Kidney (tissue), 14 donors: Measurements from ENCODE around the gene ADAMTS12. TPM values are rescaled to one million over a fixed set of nuclear protein-coding genes. Genes with fewer than 3 reads are reported as not detected.

Source experiments
- DNase-seq, 5 donors: peaks; one replicate each; pipeline ENCODE4 v3.0.0-alpha.2; 2013 to 2020
- FAIRE-seq: peaks from 2 replicates; lab custom pipeline; 2012; peaks lifted over from hg19 to GRCh38; lab: Jason Lieb, UNC
- H3K27ac ChIP-seq, 2 donors: one replicate each; pipeline ENCODE4 v1.7.0; 2013; ENCODE audit warnings: low read depth in 2 of 2, low read length in 2 of 2, inconsistent platforms in 1 of 2
- H3K27me3 ChIP-seq: one replicate; pipeline ENCODE4 v1.7.1; 2013; ENCODE audit warnings: low read length, inconsistent platforms; ENCODE audit not compliant: control insufficient read depth, insufficient read depth
- H3K36me3 ChIP-seq, 3 donors: one replicate each; pipeline versions ENCODE4 v1.7.0 to v1.7.1; 2013; ENCODE audit warnings: low read length in 3 of 3, control low read depth in 1 of 3, inconsistent platforms in 1 of 3; ENCODE audit not compliant: insufficient read depth in 3 of 3, control insufficient read depth in 2 of 3
- H3K4me1 ChIP-seq, 3 donors: one replicate each; pipeline versions ENCODE4 v1.7.0 to v1.7.1; 2013; ENCODE audit warnings: low read length in 3 of 3, inconsistent platforms in 1 of 3, low read depth in 1 of 3; ENCODE audit not compliant: control insufficient read depth in 2 of 3, insufficient read depth in 2 of 3
- H3K4me3 ChIP-seq, 3 donors: one replicate each; pipeline versions ENCODE4 v1.7.0 to v1.8.1; 2013; ENCODE audit warnings: low read length in 3 of 3, control low read depth in 1 of 3, inconsistent platforms in 1 of 3
- H3K9ac ChIP-seq, 3 donors: one replicate each; pipeline versions ENCODE4 v1.7.0 to v1.7.1; 2013; ENCODE audit warnings: low read length in 3 of 3, control low read depth in 1 of 3, inconsistent platforms in 1 of 3
- H3K9me3 ChIP-seq, 3 donors: one replicate each; pipeline versions ENCODE4 v1.7.0 to v1.7.1; 2013; ENCODE audit warnings: low read length in 3 of 3, control low read depth in 1 of 3, inconsistent platforms in 1 of 3; ENCODE audit not compliant: control insufficient read depth in 2 of 3, insufficient read depth in 1 of 3
- CTCF ChIP-seq: IDR thresholded peaks from 3 replicates; pipeline ENCODE4 v1.5.1; 2012; ENCODE audit warnings: mild to moderate bottlenecking, moderate library complexity, borderline replicate concordance; ENCODE audit not compliant: insufficient read depth; ENCODE audit errors: extremely low read depth
- intact Hi-C: fragments of 100-400 bp; cut with DNase I; formaldehyde crosslinking; loops from one replicate; pipeline ENCODE4 v1.11.1; 2022
- polyA plus RNA-seq: library from polyadenylated mRNA; stranded (reverse); fragments of 350-450 nt; fragmentation: Illumina TruSeq; extraction: RNeasy Lipid Tissue Mini Kit (QIAGEN cat#74804); gene quantifications from one replicate; pipeline ENCODE4 v1.2.3, GENCODE V29; 2014; ENCODE audit warnings: low read depth, low replicate concordance; ENCODE audit not compliant: insufficient read depth
- total RNA-seq: library from RNA; stranded (reverse); fragmentation: NEBNext Ultra II Directional; extraction: Animal tissue kit (Norgen Biotek cat#: 25700); gene quantifications from one replicate; pipeline ENCODE4 v1.2.1, GENCODE V29; 2021
- donor health status: control.
- donor health status: control.
- donor health status: control.
- donor health status: control.
- donor health status: control.
- donor health status: DM: yes; HTN: yes; CAD: no.
- donor health status: Normal renal cell carcinoma (clear cell type).

Gene ADAMTS12
- total and polyA plus RNA-seq, 2 donors from 2014 or later: 0.75 to 2.0 TPM

- no peak for TF ChIP-seq CTCF
- intact Hi-C loops: no loop called here
- FAIRE-seq: no peak
- Histone ChIP-seq H3K4me1 (no peaks in the 10 kb centered on the region), H3K9ac (no peak overlapping the region), H3K4me3 (no peak overlapping the region), H3K27ac (no peak overlapping the region), H3K27me3 (no peaks in the 10 kb centered on the region), H3K9me3 (no peaks in the 10 kb centered on the region), H3K36me3 (no peaks in the 10 kb centered on the region)
- DNase-seq: no peak
Measured at GRCh38 chr5:33480876-33481275, 410.9 kb downstream of the ADAMTS12 start.

GRCh38 chr5:33479311-33479710, 412.5 kb downstream of the ADAMTS12 start:
- no peak overlapping the region for H3K27ac ChIP-seq
- intact Hi-C loops: no loop called here
- H3K9ac ChIP-seq: no peak overlapping the region
- FAIRE-seq (no peak), DNase-seq (peak in 3 of 5 donors; percentile 23 to 66 (median 41))
- no peak overlapping the region for H3K4me3 ChIP-seq
- H3K27me3 ChIP-seq: no peaks in the 10 kb centered on the region
- no peak for TF ChIP-seq CTCF
- H3K9me3 ChIP-seq: no peaks in the 10 kb centered on the region
- H3K36me3 ChIP-seq: peaks cover 0 to 5% (median 0%) of the 10 kb centered on the region in 3 donors
- H3K4me1 ChIP-seq: no peaks in the 10 kb centered on the region

GRCh38 chr5:33477816-33478215, 414.0 kb downstream of the ADAMTS12 start:
- FAIRE-seq (no peak), DNase-seq (no peak)
- Histone ChIP-seq H3K9ac (no peak overlapping the region), H3K36me3 (peaks cover 0 to 5% (median 0%) of the 10 kb centered on the region in 3 donors), H3K27ac (no peak overlapping the region), H3K4me1 (no peaks in the 10 kb centered on the region), H3K4me3 (no peak overlapping the region), H3K27me3 (no peaks in the 10 kb centered on the region), H3K9me3 (no peaks in the 10 kb centered on the region)
- intact Hi-C loops: no loop called here
- no peak for TF ChIP-seq CTCF

GRCh38 chr5:33476992-33477391, 414.8 kb downstream of the ADAMTS12 start:
- Histone ChIP-seq H3K4me1 (no peaks in the 10 kb centered on the region), H3K36me3 (peaks cover 0 to 5% (median 0%) of the 10 kb centered on the region in 3 donors), H3K27me3 (no peaks in the 10 kb centered on the region), H3K9ac (no peak overlapping the region), H3K4me3 (no peak overlapping the region), H3K27ac (no peak overlapping the region), H3K9me3 (no peaks in the 10 kb centered on the region)
- no peak for TF ChIP-seq CTCF
- FAIRE-seq (no peak), DNase-seq (no peak)
- intact Hi-C loops: no loop called here
